22Rv1 (cell line): ENCODE results near the gene BTF3.

Experiments used
- CTCF ChIP-seq: fragments of 450-650 bp; IDR thresholded peaks from 2 replicates; pipeline ENCODE4 v1.5.1; 2017; ENCODE audit warnings: mild to moderate bottlenecking
- ZFX ChIP-seq: fragments of 450-650 bp; IDR thresholded peaks from 2 replicates; pipeline ENCODE4 v1.6.1; 2017; ENCODE audit warnings: antibody characterized with exemption, borderline replicate concordance

- TF ChIP-seq CTCF (no peak), ZFX (no peak)
These were observed 41.5 kb downstream of the BTF3 start for GRCh38 chr5:73539730-73540129.
